GM23338 (cell line): Measurements from ENCODE around the gene PPM1H. TPM values are rescaled to one million over a fixed set of nuclear protein-coding genes. Genes with fewer than 3 reads are reported as not detected.

ENCODE experiments used
- ATAC-seq: fragments of 200-7000 bp; cut with Tn5 transposase; 3 replicates; pipeline ENCODE4 v1.9.1; 2020
- DNase-seq: peaks from one replicate; pipeline ENCODE4 v3.0.0-alpha.2; 2015; ENCODE audit warnings: low spot score
- H2AFZ ChIP-seq: fragments of 200-600 bp; sonication (generic); 2 replicates; pipeline ENCODE4 v1.8.0; 2016; ENCODE audit warnings: antibody characterized with exemption, mild to moderate bottlenecking, moderate library complexity
- H3F3A ChIP-seq: fragments of 200-600 bp; sonication (generic); replicated peaks from 2 replicates; pipeline ENCODE4 v1.8.0; 2017; ENCODE audit warnings: antibody characterized with exemption, mixed run types, low read depth
- H3K27ac ChIP-seq: fragments of 200-600 bp; sonication (generic); 2 replicates; pipeline ENCODE4 v1.6.1; 2016; ENCODE audit warnings: low read depth
- H3K27me3 ChIP-seq: fragments of 200-600 bp; sonication (generic); 2 replicates; pipeline ENCODE4 v1.8.0; 2016; ENCODE audit warnings: mild to moderate bottlenecking, mixed run types, moderate library complexity; ENCODE audit not compliant: insufficient read depth
- H3K36me3 ChIP-seq: fragments of 200-600 bp; sonication (generic); 2 replicates; pipeline ENCODE4 v1.8.0; 2016; ENCODE audit warnings: mild to moderate bottlenecking; ENCODE audit not compliant: insufficient read depth
- H3K4me1 ChIP-seq: fragments of 200-600 bp; sonication (generic); 2 replicates; pipeline ENCODE4 v1.8.0; 2016; ENCODE audit warnings: mild to moderate bottlenecking, moderate library complexity; ENCODE audit not compliant: insufficient read depth
- H3K4me2 ChIP-seq: fragments of 200-600 bp; sonication (generic); 2 replicates; pipeline ENCODE4 v1.7.1; 2017; ENCODE audit warnings: mixed run types
- H3K4me3 ChIP-seq: fragments of 200-600 bp; sonication (generic); 2 replicates; pipeline ENCODE4 v1.6.1; 2016; ENCODE audit warnings: mixed run types
- H3K79me2 ChIP-seq: fragments of 200-600 bp; sonication (generic); replicated peaks from 2 replicates; pipeline ENCODE4 v1.8.0; 2017; ENCODE audit warnings: mild to moderate bottlenecking; ENCODE audit not compliant: insufficient read depth
- H3K9me2 ChIP-seq: fragments of 200-600 bp; sonication (generic); 2 replicates; pipeline ENCODE4 v1.8.0; 2017; ENCODE audit not compliant: insufficient read depth
- H4K20me1 ChIP-seq: fragments of 200-600 bp; sonication (generic); replicated peaks from 2 replicates; pipeline ENCODE4 v1.8.0; 2017; ENCODE audit warnings: mild to moderate bottlenecking; ENCODE audit not compliant: insufficient read depth
- H3K27ac Mint-ChIP-seq: 2 replicates; pipeline ENCODE4 v1.8.0; 2020; ENCODE audit warnings: inconsistent platforms, mild to moderate bottlenecking, moderate library complexity, mixed read lengths
- H3K27me3 Mint-ChIP-seq: 3 replicates; pipeline ENCODE4 v1.8.0; 2022; ENCODE audit warnings: low read depth, mild to moderate bottlenecking, moderate library complexity, mixed read lengths, inconsistent platforms; ENCODE audit not compliant: insufficient read depth, poor library complexity
- H3K36me3 Mint-ChIP-seq: 3 replicates; pipeline ENCODE4 v1.8.0; 2021; ENCODE audit warnings: low read depth, mild to moderate bottlenecking, inconsistent platforms, moderate library complexity, mixed read lengths
- H3K4me1 Mint-ChIP-seq: 3 replicates; pipeline ENCODE4 v1.8.0; 2020; ENCODE audit warnings: mild to moderate bottlenecking, inconsistent platforms, mixed read lengths
- H3K4me3 Mint-ChIP-seq: 3 replicates; pipeline ENCODE4 v1.8.0; 2021; ENCODE audit warnings: moderate library complexity, mild to moderate bottlenecking, inconsistent platforms, mixed read lengths
- H3K9me3 Mint-ChIP-seq: 3 replicates; pipeline ENCODE4 v1.8.0; 2020; ENCODE audit warnings: moderate library complexity, mild to moderate bottlenecking, inconsistent platforms, mixed read lengths
- CREB1 ChIP-seq: fragments of 250-450 bp; sonication (Bioruptor Pico); IDR thresholded peaks from 2 replicates; pipeline ENCODE4 v1.5.0; 2020; ENCODE audit warnings: low read depth, mild to moderate bottlenecking, moderate library complexity
- ETS1 ChIP-seq: IDR thresholded peaks from 2 replicates; pipeline ENCODE4 v1.6.1; 2016; ENCODE audit warnings: antibody characterized with exemption
- EZH2 ChIP-seq: fragments of 200-600 bp; sonication (generic); IDR thresholded peaks from one replicate; pipeline ENCODE4 v1.8.0; 2017; ENCODE audit warnings: antibody characterized with exemption, mild to moderate bottlenecking, low read depth; ENCODE audit not compliant: unreplicated experiment
- EZH2phosphoT487 ChIP-seq: fragments of 200-600 bp; sonication (generic); IDR thresholded peaks from one replicate; pipeline ENCODE4 v1.8.1; 2018; ENCODE audit warnings: antibody characterized with exemption; ENCODE audit not compliant: unreplicated experiment
- JUNB ChIP-seq: IDR thresholded peaks from one replicate; pipeline ENCODE4 v1.6.1; 2016; ENCODE audit warnings: antibody characterized with exemption; ENCODE audit not compliant: unreplicated experiment
- NANOG ChIP-seq: IDR thresholded peaks from 2 replicates; pipeline ENCODE4 v1.6.1; 2016; ENCODE audit warnings: antibody characterized with exemption, borderline replicate concordance
- POLR2AphosphoS5 ChIP-seq: IDR thresholded peaks from 2 replicates; pipeline ENCODE4 v1.6.1; 2016; ENCODE audit warnings: antibody characterized with exemption, low read depth
- STAT1 ChIP-seq: IDR thresholded peaks from one replicate; pipeline ENCODE4 v1.6.1; 2016; ENCODE audit warnings: antibody characterized with exemption; ENCODE audit not compliant: unreplicated experiment
- ZNF114 ChIP-seq: fragments of 250-450 bp; sonication (Bioruptor Pico); IDR thresholded peaks from 2 replicates; pipeline ENCODE4 v1.5.0; 2020; ENCODE audit warnings: mild to moderate bottlenecking, moderate library complexity
- polyA plus RNA-seq: library from polyadenylated mRNA; unstranded; fragments of >200 nt; fragmentation: Nextera tagmentation; extraction: Ambion mirVana; gene quantifications from 2 replicates; pipeline ENCODE4 v1.2.1, GENCODE V29; 2016
- total RNA-seq: library from RNA; depleted of rRNA; stranded (reverse); fragments of >200 nt; shearing (Covaris generic); gene quantifications from 2 replicates; pipeline ENCODE4 v1.2.3, GENCODE V29; 2014
- TF ChIP-seq, protein P1 (sequence below), 2 experiments: fragments of 200-600 bp in 1 of 2; sonication (generic) in 1 of 2; conservative IDR thresholded peaks; 2 replicates each; pipeline versions ENCODE4 v1.5.1 to v1.6.1; 2016 to 2017; ENCODE audit warnings: antibody characterized with exemption in 2 of 2, low read depth in 2 of 2, mild to moderate bottlenecking in 2 of 2, moderate library complexity in 1 of 2

The PPM1H gene
- total and polyA plus RNA-seq, 2 experiments from 2014 or later = 11.4 to 41.2 TPM

GRCh38 chr12:62602255-62603060 lies 332.5 kb downstream of the PPM1H start:
- Mint-ChIP-seq H3K27ac (peak overlapping the region; percentile 98), H3K27me3 (peaks cover 12% of the 10 kb centered on the region), H3K4me1 (peaks cover 43% of the 10 kb centered on the region), H3K36me3 (no peaks in the 10 kb centered on the region; the same call in 2 of the 3 replicates), H3K9me3 (no peaks in the 10 kb centered on the region), H3K4me3 (peak overlapping the region; percentile 84)
- H3K79me2 ChIP-seq = peaks cover 38% of the 10 kb centered on the region
- H3K36me3 ChIP-seq = no peaks in the 10 kb centered on the region
- no peak overlapping the region for H2AFZ ChIP-seq
- H4K20me1 ChIP-seq = no peaks in the 10 kb centered on the region; the same call in 1 of the 2 replicates
- H3K27me3 ChIP-seq = no peaks in the 10 kb centered on the region
- peak; percentile 95 for DNase-seq
- TF ChIP-seq ZNF114 (CRISPR knock-in tag) (peak; percentile 92), CREB1 (peak; percentile 88), POLR2AphosphoS5 (peak; percentile 75)
- TF ChIP-seq, protein P1, sequence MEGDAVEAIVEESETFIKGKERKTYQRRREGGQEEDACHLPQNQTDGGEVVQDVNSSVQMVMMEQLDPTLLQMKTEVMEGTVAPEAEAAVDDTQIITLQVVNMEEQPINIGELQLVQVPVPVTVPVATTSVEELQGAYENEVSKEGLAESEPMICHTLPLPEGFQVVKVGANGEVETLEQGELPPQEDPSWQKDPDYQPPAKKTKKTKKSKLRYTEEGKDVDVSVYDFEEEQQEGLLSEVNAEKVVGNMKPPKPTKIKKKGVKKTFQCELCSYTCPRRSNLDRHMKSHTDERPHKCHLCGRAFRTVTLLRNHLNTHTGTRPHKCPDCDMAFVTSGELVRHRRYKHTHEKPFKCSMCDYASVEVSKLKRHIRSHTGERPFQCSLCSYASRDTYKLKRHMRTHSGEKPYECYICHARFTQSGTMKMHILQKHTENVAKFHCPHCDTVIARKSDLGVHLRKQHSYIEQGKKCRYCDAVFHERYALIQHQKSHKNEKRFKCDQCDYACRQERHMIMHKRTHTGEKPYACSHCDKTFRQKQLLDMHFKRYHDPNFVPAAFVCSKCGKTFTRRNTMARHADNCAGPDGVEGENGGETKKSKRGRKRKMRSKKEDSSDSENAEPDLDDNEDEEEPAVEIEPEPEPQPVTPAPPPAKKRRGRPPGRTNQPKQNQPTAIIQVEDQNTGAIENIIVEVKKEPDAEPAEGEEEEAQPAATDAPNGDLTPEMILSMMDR (conservative IDR thresholded peaks at IDR 0.05; ENCODE audit: low read depth in 2 of 2) = no peak
- H3K9me2 ChIP-seq = no peaks in the 10 kb centered on the region
- no peaks in the 10 kb centered on the region for H3F3A ChIP-seq
- H3K4me3 ChIP-seq = peak overlapping the region; percentile 74
- peaks cover 26% of the 10 kb centered on the region for H3K4me1 ChIP-seq
- peak; percentile 70 for ATAC-seq
- H3K27ac ChIP-seq = peak overlapping the region; percentile 98
- H3K4me2 ChIP-seq = peak overlapping the region; percentile 94

GRCh38 chr12:62601765-62602164 lies 333.2 kb downstream of the PPM1H start:
- H3K27me3 ChIP-seq = no peaks in the 10 kb centered on the region
- H3K4me1 Mint-ChIP-seq = peaks cover 39% of the 10 kb centered on the region
- TF ChIP-seq EZH2phosphoT487 (no peak), CREB1 (no peak), ZNF114 (CRISPR knock-in tag) (no peak), NANOG (no peak), STAT1 (no peak), POLR2AphosphoS5 (no peak), ETS1 (no peak), JUNB (no peak), EZH2 (no peak)
- TF ChIP-seq, protein P1 (conservative IDR thresholded peaks at IDR 0.05; ENCODE audit: low read depth in 2 of 2) = no peak

More at GRCh38 chr12:62601765-62602164, 333.2 kb downstream of the PPM1H start:
- Mint-ChIP-seq H3K9me3 (no peaks in the 10 kb centered on the region), H3K36me3 (no peaks in the 10 kb centered on the region; the same call in 2 of the 3 replicates), H3K27ac (peak overlapping the region; percentile 67; the same call in 1 of the 2 replicates), H3K4me3 (peak overlapping the region; percentile 84), H3K27me3 (peaks cover 12% of the 10 kb centered on the region)
- Histone ChIP-seq H2AFZ (no peak overlapping the region), H3K27ac (peak overlapping the region; percentile 98), H3K36me3 (no peaks in the 10 kb centered on the region), H3F3A (no peaks in the 10 kb centered on the region), H3K9me2 (no peaks in the 10 kb centered on the region), H4K20me1 (no peaks in the 10 kb centered on the region), H3K79me2 (peaks cover 31% of the 10 kb centered on the region), H3K4me3 (peak overlapping the region; percentile 74), H3K4me1 (peaks cover 26% of the 10 kb centered on the region), H3K4me2 (peak overlapping the region; percentile 94)
- ATAC-seq = no peak
- DNase-seq = no peak
